Measurements from ENCODE around the gene FRA10AC1. TPM values are rescaled to one million over a fixed set of nuclear protein-coding genes. Genes with fewer than 3 reads are reported as not detected.

The FRA10AC1 gene
- total and polyA plus RNA-seq, 2 donors (not counting 1 experiment from before 2014, with no cell fraction given): 5.0 to 29.7 TPM

DNA sequence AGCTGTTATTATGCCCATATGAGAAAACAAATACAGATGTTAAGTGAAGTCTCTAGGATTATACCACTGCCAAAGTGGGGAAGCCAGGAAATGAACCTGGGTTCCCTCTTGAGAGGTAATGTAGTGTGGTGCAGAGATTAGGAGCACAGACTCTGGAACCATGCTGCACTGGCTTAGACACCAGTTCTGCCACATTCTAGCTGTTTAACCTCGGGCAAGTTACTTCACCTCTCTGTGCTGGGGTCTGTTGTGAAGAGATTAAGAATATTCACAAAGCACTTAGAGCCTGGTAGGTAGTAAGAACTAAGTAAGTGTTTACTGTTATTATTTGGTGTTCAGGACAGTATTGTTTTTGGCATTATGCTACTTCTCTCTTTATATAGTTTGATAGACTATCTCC is 48.2 kb downstream of the FRA10AC1 start:
- ATAC-seq (ENCODE audit: low read depth) (no peak), DNase-seq (no peak)
- no peaks in the 10 kb centered on the region for H3K79me2 ChIP-seq (ENCODE audit: control insufficient read depth, insufficient read depth, low read length)
- 86% methylated on average over 1 of the region's 1 CpG for WGBS (ENCODE audit: insufficient coverage)
- no peaks in the 10 kb centered on the region for H3K4me1 ChIP-seq (ENCODE audit: control insufficient read depth in 2 of 2, insufficient read depth in 2 of 2, low read length in 2 of 2)
- H3K27ac ChIP-seq (ENCODE audit: low read length in 2 of 2): no peak overlapping the region
- H3K36me3 ChIP-seq (replicated peaks in 1 of 2; ENCODE audit: control extremely low read depth in 1 of 2, control insufficient read depth in 1 of 2, extremely low read depth in 1 of 2, insufficient read depth in 2 of 2, low read length in 1 of 2): no peaks in the 10 kb centered on the region
- H3K4me2 ChIP-seq (replicated peaks; ENCODE audit: low read depth, low read length, poor library complexity, severe bottlenecking): no peak overlapping the region
- H2AFZ ChIP-seq (ENCODE audit: insufficient read depth, low read depth, low read length, poor library complexity, severe bottlenecking): no peak overlapping the region
- Mint-ChIP-seq H3K9me3 (ENCODE audit: insufficient read depth) (peaks cover 2% of the 10 kb centered on the region), H3K4me1 (no peaks in the 10 kb centered on the region), H3K27ac (no peak overlapping the region), H3K4me3 (no peak overlapping the region), H3K27me3 (no peaks in the 10 kb centered on the region)
- POLR2A ChIA-PET: no interaction called here
- no peaks in the 10 kb centered on the region for H4K20me1 ChIP-seq (ENCODE audit: control insufficient read depth, insufficient read depth, low read length, poor library complexity, severe bottlenecking)
- TF ChIP-seq EZH2 (IDR thresholded peaks at IDR 0.05; ENCODE audit: borderline replicate concordance, insufficient read depth, low read depth, low read length, poor library complexity, severe bottlenecking): no peak
- TF ChIP-seq, protein P1, sequence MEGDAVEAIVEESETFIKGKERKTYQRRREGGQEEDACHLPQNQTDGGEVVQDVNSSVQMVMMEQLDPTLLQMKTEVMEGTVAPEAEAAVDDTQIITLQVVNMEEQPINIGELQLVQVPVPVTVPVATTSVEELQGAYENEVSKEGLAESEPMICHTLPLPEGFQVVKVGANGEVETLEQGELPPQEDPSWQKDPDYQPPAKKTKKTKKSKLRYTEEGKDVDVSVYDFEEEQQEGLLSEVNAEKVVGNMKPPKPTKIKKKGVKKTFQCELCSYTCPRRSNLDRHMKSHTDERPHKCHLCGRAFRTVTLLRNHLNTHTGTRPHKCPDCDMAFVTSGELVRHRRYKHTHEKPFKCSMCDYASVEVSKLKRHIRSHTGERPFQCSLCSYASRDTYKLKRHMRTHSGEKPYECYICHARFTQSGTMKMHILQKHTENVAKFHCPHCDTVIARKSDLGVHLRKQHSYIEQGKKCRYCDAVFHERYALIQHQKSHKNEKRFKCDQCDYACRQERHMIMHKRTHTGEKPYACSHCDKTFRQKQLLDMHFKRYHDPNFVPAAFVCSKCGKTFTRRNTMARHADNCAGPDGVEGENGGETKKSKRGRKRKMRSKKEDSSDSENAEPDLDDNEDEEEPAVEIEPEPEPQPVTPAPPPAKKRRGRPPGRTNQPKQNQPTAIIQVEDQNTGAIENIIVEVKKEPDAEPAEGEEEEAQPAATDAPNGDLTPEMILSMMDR (IDR thresholded peaks at IDR 0.05): no peak
- H3K9me3 ChIP-seq (ENCODE audit: control extremely low read depth in 1 of 3, control insufficient read depth in 2 of 3, insufficient read depth in 1 of 3, low read length in 2 of 3): peaks cover 0 to 2% (median 0%) of the 10 kb centered on the region in 3 donors
- no peak overlapping the region for H3K4me3 ChIP-seq (ENCODE audit: control extremely low read depth in 1 of 5, extremely low read depth in 1 of 5, insufficient read depth in 1 of 5, low read depth in 2 of 5, low read length in 4 of 5)
- no peaks in the 10 kb centered on the region for H3K27me3 ChIP-seq (replicated peaks in 1 of 4; ENCODE audit: control extremely low read depth in 1 of 4, control insufficient read depth in 3 of 4, insufficient read depth in 4 of 4, low read length in 3 of 4)
- intact Hi-C loops (cut with micrococcal nuclease): no loop called here
- no peak overlapping the region for H3K9ac ChIP-seq (ENCODE audit: low read length)
- CTCF ChIA-PET: interaction anchor here (1.0 kb wide), 1 partner anchor 10 kb away, joined by 3 read pairs; no protein-coding TSS in a partner anchor

DNA sequence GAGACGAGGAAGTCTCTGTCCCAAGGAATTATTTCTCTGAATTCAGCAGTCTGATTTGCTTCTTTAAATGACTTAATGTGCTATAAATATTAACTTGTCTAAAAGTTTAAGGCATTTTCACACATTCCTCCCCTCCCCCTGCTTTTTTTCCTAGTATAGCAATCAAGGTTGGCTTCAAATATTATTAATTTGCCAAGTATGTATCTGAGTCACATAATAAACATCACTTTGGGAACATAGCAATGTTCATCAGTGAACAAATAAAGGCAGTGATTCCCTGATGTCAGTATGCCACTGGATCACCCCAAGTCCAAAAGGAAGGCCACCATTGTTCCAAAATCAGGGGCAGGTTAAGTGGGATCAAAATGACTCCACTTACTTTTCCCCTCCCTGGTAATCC is 49.5 kb downstream of the FRA10AC1 start:
- Histone ChIP-seq H3K4me2 (replicated peaks; ENCODE audit: low read depth, low read length, poor library complexity, severe bottlenecking) (no peak overlapping the region), H3K27ac (ENCODE audit: low read length in 2 of 2) (no peak overlapping the region), H3K4me1 (ENCODE audit: control insufficient read depth in 2 of 2, insufficient read depth in 2 of 2, low read length in 2 of 2) (no peaks in the 10 kb centered on the region), H3K9ac (ENCODE audit: low read length) (no peak overlapping the region), H3K27me3 (replicated peaks in 1 of 4; ENCODE audit: control extremely low read depth in 1 of 4, control insufficient read depth in 3 of 4, insufficient read depth in 4 of 4, low read length in 3 of 4) (no peaks in the 10 kb centered on the region), H3K4me3 (ENCODE audit: control extremely low read depth in 1 of 5, extremely low read depth in 1 of 5, insufficient read depth in 1 of 5, low read depth in 2 of 5, low read length in 4 of 5) (no peak overlapping the region), H4K20me1 (ENCODE audit: control insufficient read depth, insufficient read depth, low read length, poor library complexity, severe bottlenecking) (no peaks in the 10 kb centered on the region), H2AFZ (ENCODE audit: insufficient read depth, low read depth, low read length, poor library complexity, severe bottlenecking) (no peak overlapping the region), H3K36me3 (replicated peaks in 1 of 2; ENCODE audit: control extremely low read depth in 1 of 2, control insufficient read depth in 1 of 2, extremely low read depth in 1 of 2, insufficient read depth in 2 of 2, low read length in 1 of 2) (no peaks in the 10 kb centered on the region), H3K79me2 (ENCODE audit: control insufficient read depth, insufficient read depth, low read length) (no peaks in the 10 kb centered on the region), H3K9me3 (ENCODE audit: control extremely low read depth in 1 of 3, control insufficient read depth in 2 of 3, insufficient read depth in 1 of 3, low read length in 2 of 3) (peaks cover 0 to 2% (median 0%) of the 10 kb centered on the region in 3 donors)
- intact Hi-C loops (cut with micrococcal nuclease): no loop called here
- ChIA-PET POLR2A (no interaction called here), CTCF (no interaction called here)
- peaks cover 2% of the 10 kb centered on the region for H3K9me3 Mint-ChIP-seq (ENCODE audit: insufficient read depth)
- WGBS (ENCODE audit: insufficient coverage): no CpG with 5 or more reads among the region's 1 CpG
- H3K4me1 Mint-ChIP-seq: no peaks in the 10 kb centered on the region
- no peak for ATAC-seq (ENCODE audit: low read depth)
- no peaks in the 10 kb centered on the region for H3K27me3 Mint-ChIP-seq
- H3K27ac Mint-ChIP-seq: no peak overlapping the region
- TF ChIP-seq, protein P1 (IDR thresholded peaks at IDR 0.05): no peak
- TF ChIP-seq EZH2 (IDR thresholded peaks at IDR 0.05; ENCODE audit: borderline replicate concordance, insufficient read depth, low read depth, low read length, poor library complexity, severe bottlenecking): no peak
- H3K4me3 Mint-ChIP-seq: no peak overlapping the region
- no peak for DNase-seq
